ENCODE results near the gene JMJD6. TPM values are rescaled to one million over a fixed set of nuclear protein-coding genes. Genes with fewer than 3 reads are reported as not detected.

JMJD6 gene
- total RNA-seq, 4 donors from 2014 or later: 39.0 to 53.8 (median 47.2) TPM

GRCh38 chr17:76688165-76688622 is 38.2 kb downstream of the JMJD6 start:
- Histone ChIP-seq H3K27ac (peak overlapping the region; percentile 90 to 98 (median 92)), H3K36me3 (peaks cover 0 to 25% of the 10 kb centered on the region in 2 donors), H3K9me3 (no peaks in the 10 kb centered on the region), H3K4me1 (peaks cover 8 to 100% (median 44%) of the 10 kb centered on the region in 3 donors), H3K27me3 (no peaks in the 10 kb centered on the region), H3K4me3 (peak overlapping the region in 1 of 2 donors; percentile 10)
- no peak for TF ChIP-seq POLR2AphosphoS5 (IDR thresholded peaks at IDR 0.05)
- no peak for TF ChIP-seq EP300 (IDR thresholded peaks at IDR 0.05)
- TF ChIP-seq CTCF (IDR thresholded peaks at IDR 0.05): peak in 1 of 4 experiments; percentile 34
- no peak for TF ChIP-seq POLR2A (IDR thresholded peaks at IDR 0.05)
- 27% methylated on average over 3 of the region's 11 CpGs; no CpG with 5 or more reads in 1 of the 2 donors for WGBS, 2 donors (ENCODE audit: low coverage in 1 of 2)
- ATAC-seq: peak; percentile 31

- Histone ChIP-seq H3K4me3 (peak overlapping the region in 1 of 2 donors; percentile 10), H3K27ac (peak overlapping the region; percentile 90 to 98 (median 92)), H3K4me1 (peaks cover 8 to 100% (median 50%) of the 10 kb centered on the region in 3 donors), H3K36me3 (peaks cover 0 to 32% of the 10 kb centered on the region in 2 donors), H3K27me3 (no peaks in the 10 kb centered on the region), H3K9me3 (no peaks in the 10 kb centered on the region)
- 33 to 36% methylated on average over 12 to 13 of the region's 26 CpGs for WGBS, 2 donors (ENCODE audit: low coverage in 1 of 2)
- peak; percentile 74 for ATAC-seq
- TF ChIP-seq POLR2AphosphoS5 (IDR thresholded peaks at IDR 0.05): peak; percentile 58
- TF ChIP-seq CTCF (IDR thresholded peaks at IDR 0.05): no peak
Observed at GRCh38 chr17:76687298-76688164, 38.9 kb downstream of the JMJD6 start.

GRCh38 chr17:76686538-76687297 is 39.7 kb downstream of the JMJD6 start:
- Histone ChIP-seq H3K27me3 (no peaks in the 10 kb centered on the region), H3K27ac (peak overlapping the region; percentile 90 to 98 (median 92)), H3K4me3 (no peak overlapping the region), H3K36me3 (peaks cover 0 to 40% of the 10 kb centered on the region in 2 donors), H3K9me3 (no peaks in the 10 kb centered on the region), H3K4me1 (peaks cover 13 to 100% (median 58%) of the 10 kb centered on the region in 3 donors)
- TF ChIP-seq POLR2AphosphoS5 (IDR thresholded peaks at IDR 0.05) (no peak), POLR2A (IDR thresholded peaks at IDR 0.05) (no peak), CTCF (IDR thresholded peaks at IDR 0.05) (no peak), EP300 (IDR thresholded peaks at IDR 0.05) (no peak)
- WGBS, 2 donors (ENCODE audit: low coverage in 1 of 2): 52 to 60% methylated on average over 7 to 9 of the region's 15 CpGs
- ATAC-seq: no peak

GRCh38 chr17:76685846-76686245 is 40.6 kb downstream of the JMJD6 start:
- no peak for TF ChIP-seq POLR2AphosphoS5 (IDR thresholded peaks at IDR 0.05)
- WGBS, 2 donors (ENCODE audit: low coverage in 1 of 2): 60% methylated on average over 2 of the region's 8 CpGs; no CpG with 5 or more reads in 1 of the 2 donors
- Histone ChIP-seq H3K4me1 (peaks cover 14 to 100% (median 66%) of the 10 kb centered on the region in 3 donors), H3K9me3 (no peaks in the 10 kb centered on the region), H3K4me3 (no peak overlapping the region), H3K27me3 (no peaks in the 10 kb centered on the region), H3K36me3 (peaks cover 0 to 42% of the 10 kb centered on the region in 2 donors), H3K27ac (peak overlapping the region in 3 of 4 donors; percentile 91 to 98 (median 93))
- no peak for ATAC-seq

- no peak for ATAC-seq
- Histone ChIP-seq H3K36me3 (peaks cover 0 to 47% of the 10 kb centered on the region in 2 donors), H3K27ac (peak overlapping the region in 3 of 4 donors; percentile 91 to 98 (median 93)), H3K4me1 (peaks cover 14 to 98% (median 66%) of the 10 kb centered on the region in 3 donors), H3K4me3 (no peak overlapping the region), H3K9me3 (no peaks in the 10 kb centered on the region), H3K27me3 (no peaks in the 10 kb centered on the region)
- TF ChIP-seq POLR2A (IDR thresholded peaks at IDR 0.05) (no peak), CTCF (IDR thresholded peaks at IDR 0.05) (no peak), POLR2AphosphoS5 (IDR thresholded peaks at IDR 0.05) (no peak), EP300 (IDR thresholded peaks at IDR 0.05) (no peak)
- 81% methylated on average over 6 of the region's 12 CpGs; no CpG with 5 or more reads in 1 of the 2 donors for WGBS, 2 donors (ENCODE audit: low coverage in 1 of 2)
Observed at GRCh38 chr17:76685366-76685765, 41.0 kb downstream of the JMJD6 start.

Data from gastroesophageal sphincter (tissue), 4 donors.